Measurements from ENCODE around the gene CYP8B1. TPM values are rescaled to one million over a fixed set of nuclear protein-coding genes. Genes with fewer than 3 reads are reported as not detected.
A peak's percentile ranks its signal among the peaks of the same experiment; 100 is the strongest.

CYP8B1 gene
- total and polyA plus RNA-seq, 9 of the 15 experiments (the other 6 are each of a cell fraction or from before 2014, with no cell fraction given), result 0.04 TPM; not detected in 8

DNA sequence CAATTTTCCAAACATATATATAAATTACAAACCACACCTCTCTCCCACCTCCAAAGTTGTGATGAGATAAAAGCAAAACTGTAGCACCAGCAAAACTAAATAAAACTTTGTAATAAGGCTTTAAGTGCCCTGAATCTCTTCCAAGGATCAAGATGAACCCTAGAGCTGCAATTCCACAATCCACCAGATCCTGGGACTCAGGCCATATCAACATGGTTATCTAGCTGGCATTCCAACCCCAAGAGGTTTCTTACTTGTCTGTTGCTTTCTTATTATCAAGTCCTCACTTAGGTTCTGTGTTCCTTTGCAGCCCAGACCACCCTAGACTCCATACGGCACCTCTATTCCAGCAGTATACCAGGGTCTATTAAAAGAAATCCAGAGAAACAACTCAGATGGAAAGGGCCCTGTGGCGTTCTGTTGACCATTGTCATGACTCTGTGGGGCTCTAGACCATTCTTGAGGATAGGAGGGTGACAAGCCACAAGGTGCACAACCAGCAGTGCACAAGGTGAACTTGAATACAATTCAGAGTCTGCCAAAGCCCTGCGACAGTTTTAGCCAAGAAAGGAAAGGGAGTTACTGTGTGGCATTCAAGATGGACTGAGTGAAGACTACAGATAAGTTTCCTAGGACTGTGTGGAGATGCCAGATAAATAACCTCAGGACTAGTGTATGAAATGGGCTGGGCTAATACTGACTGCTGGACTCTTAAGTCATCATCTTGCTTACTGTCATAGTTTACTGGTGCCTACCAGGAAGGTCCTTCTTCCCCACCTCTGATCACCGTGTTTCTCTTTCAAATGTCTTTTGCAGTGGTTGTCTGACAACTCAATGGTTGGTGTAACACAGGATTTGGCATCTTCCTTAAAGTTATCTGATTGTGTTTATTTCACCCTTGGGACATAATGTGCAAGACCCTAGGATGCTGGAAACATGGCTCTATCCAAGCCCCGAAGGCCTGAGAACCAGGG, 39.2 kb downstream of the CYP8B1 start (continued):
- TF ChIP-seq STAG1 (CRISPR knock-in tag; IDR thresholded peaks at IDR 0.05; ENCODE audit: borderline replicate concordance), result no peak
- TF ChIP-seq ZNF239 (CRISPR knock-in tag; IDR thresholded peaks at IDR 0.05), result peak; percentile 59
- TF ChIP-seq RBM15 (IDR thresholded peaks at IDR 0.05; ENCODE audit: insufficient read depth, low read length), result no peak
- TF ChIP-seq, protein P1, sequence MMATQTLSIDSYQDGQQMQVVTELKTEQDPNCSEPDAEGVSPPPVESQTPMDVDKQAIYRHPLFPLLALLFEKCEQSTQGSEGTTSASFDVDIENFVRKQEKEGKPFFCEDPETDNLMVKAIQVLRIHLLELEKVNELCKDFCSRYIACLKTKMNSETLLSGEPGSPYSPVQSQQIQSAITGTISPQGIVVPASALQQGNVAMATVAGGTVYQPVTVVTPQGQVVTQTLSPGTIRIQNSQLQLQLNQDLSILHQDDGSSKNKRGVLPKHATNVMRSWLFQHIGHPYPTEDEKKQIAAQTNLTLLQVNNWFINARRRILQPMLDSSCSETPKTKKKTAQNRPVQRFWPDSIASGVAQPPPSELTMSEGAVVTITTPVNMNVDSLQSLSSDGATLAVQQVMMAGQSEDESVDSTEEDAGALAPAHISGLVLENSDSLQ (IDR thresholded peaks at IDR 0.05), result peak; percentile 56; the same call in 1 of the 2 replicates
- no peak for TF ChIP-seq KDM5B (IDR thresholded peaks at IDR 0.05; ENCODE audit: insufficient replicate concordance, low read depth, low read length)
- TF ChIP-seq RB1 (IDR thresholded peaks at IDR 0.05; ENCODE audit: low read depth), result 0 out of 2 replicates have a peak, but pooled peaks have one; percentile 19
- TF ChIP-seq SMAD3 (CRISPR knock-in tag; conservative IDR thresholded peaks at IDR 0.05), result peak; percentile 92
- no peak for TF ChIP-seq KAT8 (IDR thresholded peaks at IDR 0.05; ENCODE audit: low read depth)
- TF ChIP-seq ZFX (CRISPR knock-in tag; IDR thresholded peaks at IDR 0.05), result no peak
- peak; percentile 51 to 77; a peak in 2 of 4 replicates for TF ChIP-seq MAZ (CRISPR knock-in tag; conservative IDR thresholded peaks at IDR 0.05 in 1 of 2, IDR thresholded peaks at IDR 0.05 in 1 of 2)
- TF ChIP-seq, protein P2, sequence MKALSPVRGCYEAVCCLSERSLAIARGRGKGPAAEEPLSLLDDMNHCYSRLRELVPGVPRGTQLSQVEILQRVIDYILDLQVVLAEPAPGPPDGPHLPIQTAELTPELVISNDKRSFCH (CRISPR knock-in tag; IDR thresholded peaks at IDR 0.05), result no peak
- TF ChIP-seq, protein P2 (tag; IDR thresholded peaks at IDR 0.05), result peak; percentile 67; the same call in 1 of the 2 replicates
- TF ChIP-seq, protein P3, sequence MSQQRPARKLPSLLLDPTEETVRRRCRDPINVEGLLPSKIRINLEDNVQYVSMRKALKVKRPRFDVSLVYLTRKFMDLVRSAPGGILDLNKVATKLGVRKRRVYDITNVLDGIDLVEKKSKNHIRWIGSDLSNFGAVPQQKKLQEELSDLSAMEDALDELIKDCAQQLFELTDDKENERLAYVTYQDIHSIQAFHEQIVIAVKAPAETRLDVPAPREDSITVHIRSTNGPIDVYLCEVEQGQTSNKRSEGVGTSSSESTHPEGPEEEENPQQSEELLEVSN (IDR thresholded peaks at IDR 0.05; ENCODE audit: borderline replicate concordance in 1 of 2, extremely low read depth in 1 of 2, insufficient read depth in 1 of 2, insufficient read length in 1 of 2, low read depth in 1 of 2, low read length in 1 of 2, poor library complexity in 1 of 2, severe bottlenecking in 1 of 2), result no peak
- TF ChIP-seq TEAD4 (IDR thresholded peaks at IDR 0.05; ENCODE audit: low read length), result peak; percentile 98
- no peak for TF ChIP-seq TEAD4 (CRISPR knock-in tag; IDR thresholded peaks at IDR 0.05; ENCODE audit: borderline replicate concordance)
- TF ChIP-seq SP2 (IDR thresholded peaks at IDR 0.05; ENCODE audit: extremely low read depth, low read depth, low read length, poor library complexity, severe bottlenecking), result no peak
- TF ChIP-seq ZNF134 (CRISPR knock-in tag; conservative IDR thresholded peaks at IDR 0.05), result no peak
- TF ChIP-seq, protein P4, sequence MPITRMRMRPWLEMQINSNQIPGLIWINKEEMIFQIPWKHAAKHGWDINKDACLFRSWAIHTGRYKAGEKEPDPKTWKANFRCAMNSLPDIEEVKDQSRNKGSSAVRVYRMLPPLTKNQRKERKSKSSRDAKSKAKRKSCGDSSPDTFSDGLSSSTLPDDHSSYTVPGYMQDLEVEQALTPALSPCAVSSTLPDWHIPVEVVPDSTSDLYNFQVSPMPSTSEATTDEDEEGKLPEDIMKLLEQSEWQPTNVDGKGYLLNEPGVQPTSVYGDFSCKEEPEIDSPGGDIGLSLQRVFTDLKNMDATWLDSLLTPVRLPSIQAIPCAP (CRISPR knock-in tag; IDR thresholded peaks at IDR 0.05; ENCODE audit: borderline replicate concordance), result no peak
- TF ChIP-seq GATAD2B (IDR thresholded peaks at IDR 0.05; ENCODE audit: borderline replicate concordance), result peak; percentile 87; the same call in 1 of the 2 replicates
- TF ChIP-seq MTA3 (IDR thresholded peaks at IDR 0.05; ENCODE audit: borderline replicate concordance), result peak; percentile 71; the same call in 1 of the 2 replicates
- TF ChIP-seq BHLHE40 (IDR thresholded peaks at IDR 0.05; ENCODE audit: low read length), result peak; percentile 53; the same call in 1 of the 2 replicates

All from K562 (cell line).